Activated CD8-positive, alpha-beta memory T cell treated with anti-CD3 and anti-CD28 coated beads, Interleukin-2, amount 50 U/mL, for 1 hour (primary cell): Measurements from ENCODE around the gene LRRFIP1.

ENCODE experiments used
- DNase-seq: peaks from one replicate; pipeline ENCODE4 v3.0.0-alpha.2; 2020; ENCODE audit errors: extremely low read depth

LRRFIP1 gene

DNA sequence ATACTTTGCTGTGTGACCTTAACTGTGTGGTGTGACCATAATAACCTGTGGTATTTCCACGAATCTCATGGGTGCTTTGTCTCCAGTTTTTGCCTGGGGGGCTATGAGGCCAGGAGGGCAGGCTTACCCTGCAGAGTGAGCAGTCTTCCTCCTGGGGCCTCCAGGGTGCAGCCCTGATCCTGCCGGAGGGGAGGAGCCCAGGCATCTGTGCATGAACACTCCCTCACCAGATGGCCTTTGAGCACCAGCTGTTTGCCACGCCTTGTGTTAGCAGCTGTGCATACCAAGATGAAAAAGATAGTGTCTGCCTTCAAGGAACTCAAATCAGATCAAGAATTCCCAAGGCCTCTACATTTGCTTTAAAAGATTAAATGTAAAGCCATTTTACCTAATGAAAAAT lies 96.2 kb downstream of the LRRFIP1 start:
- no peak for DNase-seq

DNA sequence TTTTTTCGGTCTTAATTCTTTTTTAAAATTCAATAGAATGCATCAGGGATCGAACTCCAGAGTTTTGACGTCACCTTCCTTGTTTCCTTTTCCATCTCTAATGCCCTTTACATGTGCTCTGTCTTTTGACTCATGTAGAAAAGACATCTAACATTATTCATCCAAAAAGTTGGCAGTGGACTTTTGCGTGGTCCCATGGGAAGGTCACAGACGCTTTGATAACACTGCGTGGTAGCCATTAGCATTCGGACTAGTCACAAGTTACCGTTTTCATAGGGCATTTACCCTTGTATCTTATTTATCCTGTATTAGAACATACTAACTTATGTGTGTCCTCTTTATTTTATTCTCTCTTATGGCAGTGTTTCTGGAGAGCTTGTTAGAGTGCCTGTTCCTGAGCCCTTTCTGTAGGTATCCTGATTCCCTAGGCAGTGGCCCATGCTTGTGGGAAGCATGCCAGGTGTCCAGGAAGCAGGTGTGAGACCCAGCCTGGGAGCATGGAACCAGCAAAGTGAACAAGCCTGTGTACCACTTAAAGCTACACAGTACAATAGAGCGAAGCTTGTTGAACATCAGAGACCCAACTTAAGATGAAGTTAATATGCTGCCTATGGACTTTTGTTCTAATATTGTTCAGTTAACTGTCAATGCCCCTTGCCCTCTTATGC lies 97.6 kb downstream of the LRRFIP1 start:
- no peak for DNase-seq

DNA sequence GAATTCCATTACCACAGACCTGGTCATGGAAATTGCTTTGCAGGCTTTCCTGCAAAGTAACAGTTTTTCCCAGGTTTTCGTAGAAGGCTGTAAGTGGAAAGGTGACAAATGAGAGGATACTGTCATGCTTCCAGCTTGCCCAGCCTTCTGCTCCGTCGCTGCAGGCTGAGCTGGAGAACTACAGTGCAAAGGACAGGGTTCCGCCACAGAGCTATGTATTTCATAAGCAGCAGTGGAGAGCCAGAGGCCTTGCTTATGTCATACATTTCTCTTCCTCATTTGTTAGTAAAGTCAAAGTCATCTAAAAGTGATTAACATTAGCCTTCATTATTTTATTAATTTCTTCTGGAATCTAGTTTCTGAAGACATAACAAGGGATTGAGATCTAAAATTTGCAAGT lies 98.3 kb downstream of the LRRFIP1 start:
- DNase-seq, result no peak

DNA sequence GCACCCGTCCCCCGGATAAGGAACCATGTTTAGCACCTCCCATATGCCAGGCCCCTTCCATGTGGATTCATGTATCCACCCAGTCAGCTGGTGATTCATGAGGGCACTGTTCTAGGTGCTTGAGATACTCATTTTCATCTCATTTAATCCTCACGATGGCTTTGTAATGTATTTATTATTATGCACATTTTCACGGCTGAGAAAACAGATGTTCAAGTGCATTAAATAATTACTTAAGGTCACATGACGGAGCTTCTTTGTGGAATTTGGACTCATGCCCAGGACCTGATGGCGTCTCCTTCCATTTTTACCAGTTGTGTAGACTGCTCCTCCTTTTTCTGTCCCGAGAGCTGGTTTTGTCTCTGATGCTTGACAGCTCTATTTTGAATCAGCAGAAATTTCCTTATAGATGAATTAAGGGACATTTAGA lies 99.0 kb downstream of the LRRFIP1 start:
- DNase-seq, result no peak

DNA sequence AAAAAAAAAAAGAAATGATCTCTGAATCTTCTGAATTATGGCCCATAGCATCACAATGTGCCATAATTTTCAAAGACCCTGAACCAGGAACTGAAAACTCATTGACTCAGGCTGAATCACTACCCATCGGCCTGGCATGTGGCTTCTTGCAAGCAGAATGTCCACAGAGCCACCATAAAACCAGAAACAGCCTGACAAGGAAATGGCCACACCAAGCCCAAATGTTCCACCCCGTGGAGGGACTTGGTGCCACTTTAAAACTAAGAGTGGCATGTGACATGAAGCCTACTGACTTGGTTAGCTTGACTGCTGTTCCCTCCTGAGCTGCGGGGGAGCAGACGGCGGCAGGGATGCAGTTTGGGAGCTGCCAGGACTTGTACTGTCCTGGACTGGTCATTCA lies 100.0 kb downstream of the LRRFIP1 start:
- DNase-seq, result no peak

DNA sequence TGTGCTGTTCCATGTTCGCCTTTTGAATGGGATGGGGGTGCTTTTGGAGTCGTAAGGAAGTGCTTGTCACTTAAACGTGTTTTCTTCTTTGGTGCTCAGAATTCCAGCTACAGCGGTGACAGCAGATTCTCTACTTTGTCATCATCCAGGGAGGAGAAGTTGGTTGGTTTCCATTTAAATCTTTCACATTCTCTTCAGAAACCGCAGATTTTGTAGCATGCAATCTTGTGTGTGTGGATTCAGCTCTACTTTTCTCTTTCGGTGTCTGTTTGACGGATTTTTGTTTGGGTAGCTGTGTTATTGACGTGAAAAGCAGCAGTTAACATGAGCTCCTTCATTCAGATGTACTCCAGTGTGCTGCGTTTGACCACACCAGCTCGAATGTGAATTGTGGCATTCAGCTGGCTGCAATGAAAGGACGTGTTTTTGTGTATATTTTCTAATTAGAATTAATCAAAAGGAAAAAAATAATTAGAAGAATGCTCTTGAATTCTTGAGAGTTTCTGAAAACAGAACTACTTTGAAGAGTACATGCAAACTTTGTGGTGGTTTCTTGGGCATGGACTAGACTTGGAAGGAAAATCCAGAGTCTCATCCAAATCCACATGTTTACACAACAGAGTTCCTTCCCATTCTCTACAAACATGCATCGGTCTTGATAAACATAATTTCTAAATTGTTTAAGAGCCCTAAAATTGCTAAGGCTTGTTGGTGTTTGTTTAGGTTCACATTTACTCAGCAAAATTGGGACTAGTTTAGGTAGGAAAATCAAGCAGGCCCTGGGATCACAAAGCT lies 102.5 kb downstream of the LRRFIP1 start:
- no peak for DNase-seq

DNA sequence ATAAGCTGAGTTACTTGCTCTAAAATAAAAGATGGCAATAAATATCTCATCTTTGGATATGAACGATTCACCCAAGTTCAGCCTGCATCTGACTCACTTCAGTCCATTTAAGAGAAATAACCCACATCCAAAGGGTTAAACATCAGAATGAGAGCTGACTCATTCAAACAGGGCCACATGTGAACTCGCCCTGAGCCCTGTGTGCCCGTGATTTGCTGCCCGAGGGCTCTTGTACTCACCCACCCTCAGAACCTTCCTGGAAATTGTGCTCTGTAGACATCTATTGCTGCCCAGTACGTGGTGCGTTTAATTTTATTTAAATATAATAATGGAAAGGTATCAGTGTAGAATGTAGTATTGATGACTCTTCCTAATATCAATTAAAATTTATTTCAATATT lies 104.3 kb downstream of the LRRFIP1 start:
- DNase-seq, result no peak

DNA sequence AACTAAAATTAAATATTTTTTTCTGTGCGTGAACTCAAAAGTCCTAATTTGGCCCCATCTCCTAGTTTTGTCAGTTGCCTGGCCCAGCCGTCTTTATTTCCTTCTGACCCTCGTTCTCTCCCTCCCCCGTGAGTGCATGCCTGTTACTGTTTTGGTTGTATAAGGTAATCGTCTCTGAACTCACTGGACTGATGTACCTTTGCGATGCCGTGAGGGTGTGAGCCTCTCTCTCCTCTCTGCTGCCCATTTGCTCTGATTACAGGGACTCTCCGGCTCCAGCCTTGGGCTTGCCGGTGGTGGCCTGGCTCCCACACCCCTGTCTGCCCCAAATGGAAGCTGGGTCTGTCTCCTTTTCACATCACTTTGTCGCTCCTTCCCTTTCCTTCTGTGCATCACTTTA lies 104.7 kb downstream of the LRRFIP1 start:
- no peak for DNase-seq

DNA sequence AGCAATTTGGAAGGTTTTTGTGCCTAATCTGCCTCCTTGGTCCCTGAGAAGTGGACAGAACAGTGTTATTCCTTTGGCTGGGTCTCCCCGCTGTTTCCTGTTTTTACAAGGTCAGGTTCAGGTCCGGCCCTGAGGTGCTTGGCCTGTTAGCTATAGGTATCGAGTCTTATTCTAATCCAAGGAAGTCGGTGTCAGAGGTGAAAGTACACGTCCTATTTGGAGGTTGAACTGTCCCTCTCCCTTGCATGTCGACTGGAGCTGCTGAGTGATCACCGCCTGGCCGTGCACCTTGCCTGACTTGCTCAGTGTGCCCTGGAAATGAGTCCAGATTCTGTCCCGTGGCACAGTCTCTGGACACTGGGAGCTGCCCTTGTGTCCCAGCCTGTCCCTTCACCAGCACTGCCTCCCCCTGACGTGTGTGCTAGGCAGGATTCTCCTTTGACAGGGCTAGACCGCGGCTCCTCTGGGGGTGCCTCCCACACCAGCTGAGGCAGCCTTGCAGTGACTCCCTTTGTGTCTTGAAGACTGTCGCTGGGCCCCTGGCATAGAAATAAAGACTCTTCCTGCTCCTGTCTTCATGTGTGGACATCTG lies 105.5 kb downstream of the LRRFIP1 start:
- DNase-seq, result no peak

DNA sequence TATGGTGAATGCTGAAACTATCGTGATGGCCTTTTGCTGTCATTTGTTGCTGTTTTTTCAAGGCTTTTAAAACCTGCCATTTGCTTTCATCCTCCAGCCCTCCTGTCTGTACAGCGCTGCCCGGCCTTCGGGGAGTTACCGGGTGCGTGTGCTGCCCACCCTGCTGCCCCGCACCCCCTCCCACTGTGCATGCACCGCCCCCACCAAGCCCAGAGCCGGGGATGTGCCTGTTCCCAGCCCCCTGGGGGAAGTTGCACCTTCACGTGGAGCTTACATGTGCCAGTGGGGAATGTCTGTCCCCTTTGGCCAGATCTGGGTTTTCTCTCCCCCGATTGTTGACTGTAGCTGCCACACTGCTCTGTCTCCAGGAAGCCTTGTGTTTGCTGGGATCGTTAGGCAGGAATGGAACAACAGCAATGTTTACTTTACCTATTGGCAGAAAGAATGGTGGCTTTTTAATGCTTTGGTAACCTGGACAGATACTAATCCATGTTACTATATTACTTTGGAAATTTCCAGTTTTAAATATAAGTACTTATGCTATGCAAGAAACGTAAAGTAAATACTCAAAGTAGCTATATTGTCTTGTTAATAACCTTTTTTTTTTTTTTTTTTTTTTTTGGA lies 106.4 kb downstream of the LRRFIP1 start:
- DNase-seq, result no peak

DNA sequence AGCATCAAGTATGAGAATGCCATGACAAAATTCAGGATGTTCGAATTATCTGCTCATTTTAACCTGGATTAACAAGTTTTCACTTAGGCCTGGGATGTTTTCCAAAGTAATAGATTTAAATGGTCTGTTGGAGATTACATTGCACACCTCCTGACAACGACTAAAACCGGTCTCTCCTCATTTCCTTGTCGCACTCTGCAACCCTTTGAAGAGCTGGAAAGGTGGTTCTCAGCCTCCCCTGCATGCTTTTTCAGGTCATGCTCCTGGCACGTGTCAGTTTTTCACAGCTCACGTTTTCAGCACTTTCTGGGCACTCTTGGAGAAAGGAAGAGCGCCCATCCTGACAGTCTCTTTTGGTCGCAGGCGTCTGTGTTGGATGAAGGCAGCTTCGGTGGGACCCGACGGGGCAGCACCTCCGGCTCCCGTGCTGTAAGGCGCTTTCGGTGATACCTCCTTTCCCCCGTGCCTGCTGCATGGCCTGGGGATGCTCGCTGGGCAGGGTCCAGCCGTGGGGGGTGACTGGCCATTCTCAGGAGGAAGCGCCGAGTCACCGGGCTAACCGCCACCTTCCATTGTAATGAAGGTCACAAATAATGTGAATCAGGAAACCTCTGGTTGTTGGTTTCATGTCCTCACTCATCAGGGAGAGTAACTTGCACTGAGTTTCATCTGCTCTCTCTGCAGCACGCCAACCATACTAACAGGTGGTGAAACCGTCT lies 107.7 kb downstream of the LRRFIP1 start:
- DNase-seq, result no peak

DNA sequence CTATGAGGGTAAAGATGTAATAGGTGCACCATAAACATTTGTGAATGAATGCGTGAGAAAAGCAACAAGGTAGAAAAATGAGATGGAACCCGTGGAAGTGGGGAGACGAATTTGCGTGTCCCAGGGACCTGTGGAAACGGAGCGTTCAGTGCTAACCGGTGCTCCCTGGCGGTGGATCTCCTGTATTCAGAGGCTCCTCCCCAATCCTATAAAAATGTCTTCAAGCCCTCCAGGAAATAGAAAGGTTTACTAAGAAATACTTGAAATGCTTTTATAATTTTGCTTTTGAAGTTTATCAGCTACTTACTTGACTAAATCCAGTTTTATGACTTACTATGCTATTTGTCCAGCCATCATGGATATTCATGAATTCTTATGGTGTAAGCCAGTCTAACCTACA lies 108.4 kb downstream of the LRRFIP1 start:
- no peak for DNase-seq

DNA sequence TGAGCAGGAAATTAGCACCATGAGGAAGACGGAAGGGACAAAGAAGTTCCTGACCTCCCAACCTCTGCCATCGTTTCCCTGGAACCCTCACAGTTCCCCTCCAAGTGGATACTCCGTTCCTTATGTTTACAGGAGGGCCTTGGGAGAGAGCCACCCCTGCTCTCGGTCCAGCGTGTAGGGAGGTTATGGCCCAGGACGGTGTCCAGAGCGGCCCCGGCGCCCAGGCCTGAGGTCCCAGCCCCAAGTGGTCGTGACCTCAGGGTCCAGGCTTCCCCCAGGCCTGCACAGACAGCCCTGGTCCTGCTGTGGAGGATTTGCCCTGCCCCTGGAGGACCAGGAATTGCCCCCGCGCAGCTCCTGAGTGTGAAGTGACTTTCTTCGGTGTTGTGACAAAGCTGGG lies 109.4 kb downstream of the LRRFIP1 start:
- DNase-seq, result no peak

DNA sequence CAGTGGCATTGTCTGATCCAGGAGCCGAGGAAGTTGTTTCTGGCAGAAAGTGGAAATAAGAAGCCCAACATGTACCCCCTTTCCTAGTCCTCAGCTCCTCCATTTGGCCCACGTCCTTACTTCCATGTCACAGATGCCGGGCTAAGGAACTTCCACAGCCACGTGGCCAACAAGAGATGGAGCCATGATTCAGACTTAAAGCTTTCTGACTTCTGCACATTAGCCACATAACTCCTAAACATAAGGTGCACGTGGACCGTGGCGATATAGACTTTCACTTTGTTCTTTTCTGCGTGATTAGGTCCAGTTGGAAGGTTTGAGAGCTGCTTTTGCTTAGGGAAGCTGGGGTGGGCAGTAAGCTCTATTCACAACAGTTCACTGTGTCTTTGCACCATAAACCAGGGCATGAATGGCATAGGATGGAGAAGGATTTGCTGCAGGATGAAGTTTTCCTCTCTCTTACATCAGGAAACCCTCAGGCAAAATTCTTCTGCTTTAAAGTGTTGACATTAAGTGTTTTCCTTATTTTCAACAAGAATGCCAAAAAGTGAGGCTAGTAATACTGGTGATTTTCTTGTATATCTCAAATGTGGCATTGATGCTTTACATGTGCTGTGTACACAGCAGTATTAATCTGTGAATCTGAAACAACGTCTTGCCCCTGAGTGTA lies 109.9 kb downstream of the LRRFIP1 start:
- DNase-seq, result no peak

DNA sequence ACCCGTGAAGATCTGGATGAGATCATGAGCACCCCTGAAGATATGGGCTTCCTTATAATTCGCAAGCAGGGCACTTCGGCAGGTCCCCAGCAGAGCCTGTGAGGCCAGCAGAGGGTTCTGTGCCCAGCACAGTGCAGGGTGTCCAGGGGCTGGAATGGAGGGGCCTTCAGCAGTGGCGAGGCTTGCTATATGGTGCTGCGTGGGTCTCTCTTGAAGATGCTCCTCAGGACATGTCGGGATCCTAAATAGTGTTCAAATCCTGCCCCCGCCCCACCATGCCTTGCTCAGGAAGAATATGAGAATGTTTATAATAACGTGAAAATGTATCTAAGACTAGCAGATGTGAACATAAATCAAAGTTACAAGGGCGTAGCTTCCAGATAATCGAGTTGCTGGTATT lies 110.9 kb downstream of the LRRFIP1 start:
- DNase-seq, result no peak

DNA sequence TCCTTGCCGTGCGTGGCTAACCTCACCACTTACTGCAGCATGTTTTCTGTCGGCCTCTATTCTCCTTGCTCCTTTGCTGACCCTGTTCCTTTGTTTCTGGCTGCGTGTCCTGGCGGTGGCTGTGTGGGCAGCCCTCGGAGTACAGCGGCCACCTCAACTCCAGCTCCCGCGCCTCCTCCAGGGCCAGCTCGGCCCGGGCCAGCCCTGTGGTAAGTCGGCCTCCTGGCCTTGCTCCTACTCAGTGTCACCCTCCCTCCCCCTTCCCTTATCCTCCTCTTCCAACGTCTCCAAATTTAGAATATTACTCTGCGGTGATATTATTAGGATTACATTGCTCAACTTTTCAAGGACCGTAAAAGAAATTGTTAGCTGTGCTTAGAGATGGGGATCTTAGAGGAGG lies 111.7 kb downstream of the LRRFIP1 start:
- DNase-seq, result no peak

DNA sequence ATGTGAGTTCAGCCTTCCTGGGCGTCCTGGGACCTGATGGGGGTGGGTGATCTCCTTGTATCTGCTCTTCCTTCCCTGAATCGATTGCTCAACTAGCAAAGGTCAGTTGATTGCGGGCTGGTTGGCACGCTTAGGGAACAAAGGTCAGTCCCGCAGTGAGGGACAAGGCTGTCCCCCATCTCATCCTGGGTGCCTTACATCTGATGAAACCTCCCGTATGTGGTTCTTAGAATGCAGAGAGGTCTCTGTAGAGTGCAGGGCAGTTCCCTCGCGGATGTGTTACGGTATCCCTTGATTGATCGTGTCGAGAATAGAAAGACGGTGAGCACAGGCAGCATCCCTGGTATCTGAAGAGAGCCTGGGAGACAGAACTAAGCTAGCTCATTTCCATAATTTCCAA lies 114.8 kb downstream of the LRRFIP1 start:
- DNase-seq, result no peak

DNA sequence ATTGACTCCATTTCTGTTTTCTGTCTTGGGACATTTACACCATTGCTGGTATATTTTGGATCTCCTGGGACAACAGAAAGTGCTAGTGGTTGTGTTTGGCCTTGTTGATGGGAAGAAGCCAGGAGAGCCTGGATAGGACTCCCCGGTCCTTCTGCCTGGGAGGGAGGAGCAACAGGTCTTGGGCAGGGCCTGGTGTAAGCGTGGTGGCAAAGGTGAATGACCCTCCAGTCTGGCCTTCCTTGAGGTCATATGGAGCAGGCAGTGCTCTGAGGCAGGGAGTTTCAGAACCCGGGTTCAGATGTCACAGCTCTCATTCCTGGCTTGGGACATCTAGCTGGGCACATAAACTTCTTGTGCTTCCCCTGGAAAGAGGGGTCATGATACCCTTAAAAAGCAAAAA lies 115.2 kb downstream of the LRRFIP1 start:
- no peak for DNase-seq

DNA sequence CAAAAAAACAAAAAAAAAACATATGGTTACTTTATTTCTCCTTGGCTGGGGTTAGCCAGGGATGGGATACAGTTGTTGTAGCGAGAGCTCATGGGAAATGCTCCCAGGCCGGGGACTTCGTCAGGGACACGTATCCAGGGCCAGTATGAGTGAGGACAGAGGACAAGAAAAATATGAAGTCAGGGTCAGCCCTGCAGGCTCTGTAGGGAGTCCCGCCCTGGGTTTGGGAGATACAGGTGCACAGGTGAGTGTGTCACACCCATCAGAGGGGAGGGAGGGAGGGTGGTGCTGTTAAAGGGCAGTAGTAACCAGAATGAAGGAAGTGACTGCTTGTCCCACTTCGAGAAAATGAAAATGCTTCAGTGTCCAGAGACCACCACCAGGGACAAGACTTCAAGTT lies 115.6 kb downstream of the LRRFIP1 start:
- no peak for DNase-seq

DNA sequence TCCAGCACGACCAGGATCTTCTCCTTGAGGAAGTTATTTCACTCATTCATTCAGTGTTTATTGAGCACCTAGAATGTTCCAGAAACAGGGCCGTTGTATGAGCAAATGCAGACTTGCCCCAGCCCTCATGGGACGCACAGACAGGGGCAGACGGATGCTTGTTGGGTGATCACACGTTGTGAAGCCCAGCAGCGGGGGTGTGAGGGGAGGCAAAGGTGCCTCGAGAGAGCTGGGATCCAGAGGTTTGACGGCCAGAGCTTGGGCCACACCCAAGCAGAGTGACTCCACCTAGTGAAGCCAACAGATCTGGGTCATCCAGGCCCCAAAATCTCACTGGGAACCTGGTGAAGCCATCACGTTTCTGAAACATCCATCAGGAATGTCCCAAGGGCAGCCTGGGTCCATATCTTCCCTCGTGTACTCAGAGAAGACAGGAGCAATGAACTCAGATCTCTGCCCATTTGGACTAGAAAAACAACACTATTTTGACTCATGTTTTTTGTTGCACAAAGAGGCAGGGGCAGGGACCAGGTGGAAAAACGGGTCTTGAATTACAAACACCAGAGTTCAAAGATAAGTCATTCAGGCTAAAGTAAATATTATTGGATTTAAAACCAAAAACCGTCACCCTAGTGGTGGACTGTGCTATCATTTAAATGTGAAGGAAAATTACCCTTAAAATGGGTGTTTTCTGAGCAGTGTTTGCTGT lies 116.3 kb downstream of the LRRFIP1 start:
- DNase-seq, result no peak

DNA sequence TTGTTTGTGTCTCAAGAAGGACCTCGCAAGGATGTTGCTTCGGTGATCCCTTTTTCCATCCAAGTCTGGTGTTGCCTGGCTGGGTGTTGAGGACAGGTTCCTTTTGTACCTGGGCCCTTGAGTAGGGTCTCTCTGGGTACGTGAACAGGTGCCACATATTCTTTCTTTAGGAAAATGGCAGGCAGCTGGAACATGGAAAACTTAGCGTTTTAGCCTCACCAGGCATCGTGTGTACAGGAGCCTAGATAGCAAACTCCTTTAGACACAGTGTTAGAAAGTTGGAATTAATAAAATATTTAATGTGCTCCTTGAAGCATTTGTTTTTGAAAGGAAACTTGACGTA lies 116.9 kb downstream of the LRRFIP1 start:
- DNase-seq, result no peak
